IMR-90 (cell line): ENCODE measurements around the gene PSD2. TPM values are rescaled to one million over a fixed set of nuclear protein-coding genes. Genes with fewer than 3 reads are reported as not detected.

ENCODE experiments used
- ATAC-seq: fragments of 200-7000 bp; cut with Tn5 transposase; 2 replicates; pipeline ENCODE4 v1.9.1; 2020; ENCODE audit warnings: low read depth, mild to moderate bottlenecking, moderate library complexity
- BruUV-seq: library from RNA; stranded (reverse); fragments of 400-500 nt; replicated peaks from 2 replicates; lab custom pipeline; 2021; lab: Mats Ljungman, UMichigan
- CTCF ChIA-PET: fragments of 300-600 bp; formaldehyde crosslinking; extraction: SDS; loops from one replicate; lab custom pipeline; 2021; ENCODE audit warnings: antibody characterized with exemption; lab: Yijun Ruan, JAX
- POLR2A ChIA-PET: fragments of 300-600 bp; sonication (Branson Sonifier 250); formaldehyde crosslinking; loops from one replicate; lab custom pipeline; 2022; ENCODE audit warnings: antibody characterized with exemption; ENCODE audit not compliant: unreplicated experiment; lab: Charles Lee
- DNase-seq: peaks from one replicate; pipeline ENCODE4 v3.0.0; 2013
- H2AFZ ChIP-seq: replicated peaks from 2 replicates; pipeline ENCODE3; 2013; ENCODE audit warnings: low read length, mild to moderate bottlenecking; ENCODE audit not compliant: poor library complexity
- H2AK5ac ChIP-seq: 2 replicates; pipeline ENCODE4 v1.6.1; 2013; ENCODE audit warnings: low read depth, low read length, inconsistent platforms
- H2AK9ac ChIP-seq: replicated peaks from 2 replicates; pipeline ENCODE3; 2013; ENCODE audit warnings: mild to moderate bottlenecking, low read depth, low read length, moderate library complexity; ENCODE audit not compliant: poor library complexity
- H2BK120ac ChIP-seq: 2 replicates; pipeline ENCODE4 v1.6.1; 2013; ENCODE audit warnings: low read depth, low read length, inconsistent platforms
- H2BK15ac ChIP-seq: 3 replicates; pipeline ENCODE4 v1.6.1; 2013; ENCODE audit warnings: low read depth, low read length, inconsistent platforms
- H2BK20ac ChIP-seq: 2 replicates; pipeline ENCODE4 v1.6.1; 2013; ENCODE audit warnings: low read depth, mild to moderate bottlenecking, inconsistent platforms, low read length, moderate library complexity
- H2BK5ac ChIP-seq: 2 replicates; pipeline ENCODE4 v1.6.1; 2013; ENCODE audit warnings: mild to moderate bottlenecking, low read depth, low read length, inconsistent platforms; ENCODE audit not compliant: poor library complexity, severe bottlenecking
- H3K14ac ChIP-seq: replicated peaks from 2 replicates; pipeline ENCODE4 v1.6.1; 2013; ENCODE audit warnings: low read depth, low read length, inconsistent platforms
- H3K18ac ChIP-seq: 2 replicates; pipeline ENCODE4 v1.6.1; 2013; ENCODE audit warnings: low read depth, low read length, control low read depth
- H3K23ac ChIP-seq: 2 replicates; pipeline ENCODE4 v1.6.1; 2013; ENCODE audit warnings: low read depth, low read length, inconsistent platforms
- H3K27ac ChIP-seq: 2 replicates; pipeline ENCODE4 v1.5.1; 2013; ENCODE audit warnings: mild to moderate bottlenecking, control low read depth, low read length; ENCODE audit not compliant: insufficient read depth
- H3K27me3 ChIP-seq: 2 replicates; pipeline ENCODE4 v1.6.1; 2013; ENCODE audit warnings: low read length; ENCODE audit not compliant: control insufficient read depth, insufficient read depth
- H3K36me3 ChIP-seq: 2 replicates; pipeline ENCODE4 v1.6.1; 2013; ENCODE audit warnings: low read length, mixed read lengths; ENCODE audit not compliant: control insufficient read depth, insufficient read depth
- H3K4ac ChIP-seq: 2 replicates; pipeline ENCODE4 v1.6.1; 2013; ENCODE audit warnings: low read depth, low read length, inconsistent platforms
- H3K4me1 ChIP-seq: 2 replicates; pipeline ENCODE4 v1.6.1; 2013; ENCODE audit warnings: low read length, mixed read lengths; ENCODE audit not compliant: control insufficient read depth, insufficient read depth
- H3K4me2 ChIP-seq: 2 replicates; pipeline ENCODE4 v1.6.1; 2013; ENCODE audit warnings: low read depth, mild to moderate bottlenecking, control low read depth, low read length, moderate library complexity
- H3K4me3 ChIP-seq: 2 replicates; pipeline ENCODE4 v1.5.1; 2013; ENCODE audit warnings: low read depth, mild to moderate bottlenecking, control low read depth, low read length, moderate library complexity; ENCODE audit not compliant: insufficient read depth
- H3K56ac ChIP-seq: 2 replicates; pipeline ENCODE4 v1.6.1; 2013; ENCODE audit warnings: low read length, inconsistent platforms; ENCODE audit not compliant: insufficient read depth; ENCODE audit errors: extremely low read depth
- H3K79me1 ChIP-seq, 2 experiments: 2 replicates each; pipeline ENCODE4 v1.6.1; 2013; ENCODE audit warnings: low read length in 2 of 2, inconsistent platforms in 1 of 2, low read depth in 1 of 2
- H3K9ac ChIP-seq: 2 replicates; pipeline ENCODE4 v1.6.1; 2013; ENCODE audit warnings: low read depth, low read length, control low read depth
- H3K9me1 ChIP-seq: 2 replicates; pipeline ENCODE4 v1.6.1; 2013; ENCODE audit warnings: low read length, inconsistent platforms; ENCODE audit not compliant: insufficient read depth
- H3K9me3 ChIP-seq: 2 replicates; pipeline ENCODE4 v1.6.1; 2013; ENCODE audit warnings: low read length; ENCODE audit not compliant: control insufficient read depth, insufficient read depth
- H4K20me1 ChIP-seq: 2 replicates; pipeline ENCODE4 v1.6.1; 2013; ENCODE audit warnings: low read length, inconsistent platforms; ENCODE audit not compliant: insufficient read depth
- H4K5ac ChIP-seq: 2 replicates; pipeline ENCODE4 v1.6.1; 2013; ENCODE audit warnings: mild to moderate bottlenecking, low read depth, low read length, control low read depth
- H4K8ac ChIP-seq, 2 experiments: 2 replicates each; pipeline ENCODE4 v1.6.1; 2013; ENCODE audit warnings: low read depth in 2 of 2, low read length in 2 of 2, control low read depth in 1 of 2, inconsistent platforms in 1 of 2
- H4K91ac ChIP-seq: 2 replicates; pipeline ENCODE4 v1.6.1; 2013; ENCODE audit warnings: low read depth, low read length, inconsistent platforms; ENCODE audit not compliant: insufficient read depth
- BHLHE40 ChIP-seq: fragments of 150-350 bp; IDR thresholded peaks from 2 replicates; pipeline ENCODE4 v1.6.1; 2016; ENCODE audit warnings: mild to moderate bottlenecking, low read depth, low read length
- CEBPB ChIP-seq: IDR thresholded peaks from 2 replicates; pipeline ENCODE4 v1.6.1; 2012; ENCODE audit warnings: low read depth, low read length, improper control_type of control experiment
- CHD1 ChIP-seq: IDR thresholded peaks from 2 replicates; pipeline ENCODE4 v1.6.1; 2012; ENCODE audit warnings: low read depth, low read length, improper control_type of control experiment
- CTCF ChIP-seq: conservative IDR thresholded peaks from 2 replicates; pipeline ENCODE4 v1.5.1; 2012; ENCODE audit warnings: mild to moderate bottlenecking, low read depth, low read length, improper control_type of control experiment
- MAFK ChIP-seq: IDR thresholded peaks from 2 replicates; pipeline ENCODE4 v1.6.1; 2012; ENCODE audit warnings: low read depth, low read length, improper control_type of control experiment
- MAZ ChIP-seq: IDR thresholded peaks from 2 replicates; pipeline ENCODE4 v1.6.1; 2012; ENCODE audit warnings: low read depth, mild to moderate bottlenecking, low read length, improper control_type of control experiment, moderate library complexity, borderline replicate concordance
- NFE2L2 ChIP-seq: fragments of 150-350 bp; IDR thresholded peaks from 2 replicates; pipeline ENCODE4 v1.6.1; 2016; ENCODE audit warnings: low read depth, mild to moderate bottlenecking, low read length
- POLR2A ChIP-seq: IDR thresholded peaks from 2 replicates; pipeline ENCODE4 v1.6.1; 2012; ENCODE audit warnings: mild to moderate bottlenecking, low read depth, low read length
- RAD21 ChIP-seq: IDR thresholded peaks from 2 replicates; pipeline ENCODE4 v1.6.1; 2012; ENCODE audit warnings: low read length, improper control_type of control experiment
- RCOR1 ChIP-seq: IDR thresholded peaks from 2 replicates; pipeline ENCODE4 v1.6.1; 2012; ENCODE audit warnings: mild to moderate bottlenecking, low read length, improper control_type of control experiment; ENCODE audit not compliant: insufficient replicate concordance
- RFX5 ChIP-seq: IDR thresholded peaks from 2 replicates; pipeline ENCODE4 v1.8.0; 2012; ENCODE audit warnings: low read depth, mild to moderate bottlenecking, low read length, moderate library complexity
- SMC3 ChIP-seq: fragments of 150-350 bp; IDR thresholded peaks from 2 replicates; pipeline ENCODE4 v1.6.1; 2016; ENCODE audit warnings: low read depth, mild to moderate bottlenecking, antibody characterized with exemption, low read length, moderate library complexity
- USF2 ChIP-seq: fragments of 150-350 bp; IDR thresholded peaks from 2 replicates; pipeline ENCODE4 v1.6.1; 2017; ENCODE audit warnings: mild to moderate bottlenecking, antibody characterized with exemption, low read length, low read depth
- WGBS, 2 experiments: methylation state at CpG; one replicate each; pipeline versions ENCODE4 v1.1.5 to v1.1.7; 2013; ENCODE audit warnings: missing lambda C conversion rate in 2 of 2; ENCODE audit not compliant: insufficient read length in 1 of 2; ENCODE audit errors: extremely low coverage in 2 of 2; 5-methylcytosine and 5-hydroxymethylcytosine counted together
- dilution Hi-C: fragments of 300-500 bp; cut with HindIII; formaldehyde crosslinking; loops from one replicate; pipeline ENCODE4 v1.14.3; 2018; ENCODE audit warnings: low sequenced_read_pairs; ENCODE audit not compliant: unreplicated experiment
- in situ Hi-C: fragments of 300-500 bp; cut with MboI; formaldehyde crosslinking; loops from 3 replicates; pipeline ENCODE4 v1.14.3; 2019; ENCODE audit warnings: low sequenced_read_pairs, inconsistent platforms, mixed read lengths
- intact Hi-C: fragments of 100-400 bp; cut with micrococcal nuclease; formaldehyde crosslinking; loops from 2 replicates; pipeline ENCODE4 v1.10.0; 2022
- polyA plus RNA-seq, 3 experiments: library from polyadenylated mRNA; depleted of rRNA; stranded (reverse); fragments of >200 nt; gene quantifications; 2 replicates each; pipeline ENCODE4 v1.2.3, GENCODE V29; 2012; ENCODE audit warnings: low replicate concordance in 1 of 3
- total RNA-seq: library from RNA; depleted of rRNA; stranded (reverse); fragments of >200 nt; gene quantifications from 2 replicates; pipeline ENCODE4 v1.2.3, GENCODE V29; 2012

PSD2 gene
- total and polyA plus RNA-seq, 2 of the 4 experiments (the other 2 are of a cell fraction), result 0.05 TPM; not detected in 1

GRCh38 chr5:139755892-139756671, 39.5 kb upstream of the PSD2 start:
- Histone ChIP-seq H3K9ac (no peak overlapping the region), H2AK9ac (no peak overlapping the region), H4K5ac (no peak overlapping the region), H3K36me3 (no peaks in the 10 kb centered on the region), H2BK20ac (no peak overlapping the region), H2AK5ac (no peak overlapping the region), H3K56ac (no peak overlapping the region), H2BK15ac (no peak overlapping the region), H3K14ac (no peak overlapping the region), H3K9me3 (no peaks in the 10 kb centered on the region), H4K8ac (no peak overlapping the region), H2AFZ (no peak overlapping the region), H4K20me1 (0 out of 2 replicates have a peak, but pooled peaks cover 3% of the 10 kb centered on the region), H3K4me3 (0 out of 2 replicates have a peak overlapping the region, but pooled peaks have one; percentile 18), H3K9me1 (peaks cover 3% of the 10 kb centered on the region; the same call in 1 of the 2 replicates), H2BK5ac (no peak overlapping the region), H3K4me2 (no peak overlapping the region; the same call in 1 of the 2 replicates), H3K18ac (no peak overlapping the region), H3K27me3 (peaks cover 36% of the 10 kb centered on the region), H2BK120ac (no peak overlapping the region), H3K4ac (no peak overlapping the region), H3K27ac (no peak overlapping the region), H4K91ac (no peak overlapping the region), H3K23ac (no peak overlapping the region), H3K4me1 (peaks cover 3% of the 10 kb centered on the region; the same call in 1 of the 2 replicates), H3K79me1 (no peaks in the 10 kb centered on the region)
- TF ChIP-seq RAD21 (no peak), NFE2L2 (no peak), RFX5 (no peak), MAZ (no peak), SMC3 (no peak), USF2 (no peak), POLR2A (no peak), CEBPB (no peak), CHD1 (no peak), BHLHE40 (no peak), MAFK (no peak), CTCF (no peak), RCOR1 (no peak)
- dilution Hi-C loops (loop anchor here (25.0 kb wide), 1 partner anchor 119 kb away; the partner anchor contains the start of gene CXXC5), intact Hi-C loops (no loop called here), in situ Hi-C loops (no loop called here)
- no TSS peak for BruUV-seq
- ATAC-seq (no peak), DNase-seq (no peak)
- ChIA-PET CTCF (no interaction called here), POLR2A (no interaction called here)
- 60% methylated on average over 3 of the region's 52 CpGs; no CpG with 5 or more reads in 1 of the 2 experiments for WGBS, 2 experiments
